Stimulated activated CD8-positive, alpha-beta memory T cell treated with anti-CD3 and anti-CD28 coated beads, Interleukin-12 subunit alpha, Interleukin-12 subunit beta, amount 100 ng/mL, for 4 hours (primary cell): ENCODE measurements around the gene RAD51B.

Experiments used
- DNase-seq: peaks from one replicate; pipeline ENCODE4 v3.0.0-alpha.2; 2020; ENCODE audit warnings: low read depth

Gene RAD51B

GRCh38 chr14:67835596-67835995, 16.0 kb downstream of the RAD51B start:
- no peak for DNase-seq

GRCh38 chr14:67837011-67837624, 17.5 kb downstream of the RAD51B start:
- DNase-seq, result no peak

DNA sequence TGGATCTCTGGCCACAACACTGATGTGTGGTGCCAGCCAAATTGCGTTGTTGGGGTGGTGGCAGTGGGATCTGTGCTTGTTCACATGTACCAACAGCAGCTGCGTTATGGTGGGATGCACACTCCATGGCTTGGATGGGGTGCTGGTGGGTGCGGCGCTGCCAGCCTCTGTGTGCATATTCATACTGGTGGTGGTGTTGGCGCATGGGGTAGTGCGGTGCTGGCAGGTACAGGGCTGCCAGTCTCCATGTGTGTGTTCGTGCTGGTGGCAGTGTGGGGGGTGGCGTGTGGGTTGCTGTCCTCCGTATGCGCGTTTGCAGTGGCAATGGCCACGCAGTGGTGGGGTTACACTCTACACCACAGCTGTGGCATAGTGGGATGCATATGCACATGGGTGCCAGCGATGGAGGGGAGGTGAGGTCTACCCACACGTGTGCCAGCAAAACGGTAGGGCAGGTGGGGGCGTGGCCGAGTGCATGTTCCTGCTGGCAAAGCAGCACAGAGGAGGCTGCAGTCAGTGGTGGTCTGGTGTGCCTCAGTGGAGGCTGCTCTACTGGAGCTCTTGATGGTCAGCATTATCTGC, 26.5 kb downstream of the RAD51B start:
- DNase-seq, result no peak

GRCh38 chr14:67850066-67850830, 30.7 kb downstream of the RAD51B start:
- DNase-seq, result no peak

- DNase-seq, result no peak
These were observed 32.3 kb downstream of the RAD51B start for GRCh38 chr14:67851785-67852410.

DNA sequence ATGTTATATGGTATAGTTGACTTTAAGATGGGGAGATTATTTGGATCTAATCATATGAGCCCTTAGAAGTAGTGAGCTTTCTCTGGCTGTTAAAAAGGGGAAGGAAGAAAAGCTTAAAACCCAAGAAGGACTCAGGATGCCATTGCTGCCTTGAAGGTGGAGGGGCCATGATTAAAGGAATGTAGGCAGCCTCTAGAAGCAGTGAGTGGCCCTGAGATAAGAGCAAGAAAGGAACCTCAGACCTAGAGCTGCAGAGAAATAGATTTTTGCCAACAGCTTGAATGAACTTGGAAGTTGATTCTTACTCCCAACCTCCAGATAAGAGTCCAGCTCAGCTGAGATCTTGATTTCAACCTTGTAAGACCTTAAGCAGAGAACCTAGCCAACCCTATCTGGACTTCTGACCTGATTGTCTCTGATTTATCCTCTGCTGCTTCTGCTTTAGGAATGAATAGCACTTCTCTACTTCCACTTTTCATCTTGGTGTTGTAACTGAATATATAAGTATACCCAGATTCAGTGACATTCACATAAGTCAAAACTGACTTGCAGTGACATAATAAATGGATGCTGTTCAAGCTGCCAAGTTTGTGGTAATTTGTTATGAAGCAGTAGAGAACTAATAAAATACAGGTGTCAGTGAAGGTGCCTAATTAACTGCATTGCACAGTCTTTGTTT, 33.5 kb downstream of the RAD51B start:
- DNase-seq, result no peak

DNA sequence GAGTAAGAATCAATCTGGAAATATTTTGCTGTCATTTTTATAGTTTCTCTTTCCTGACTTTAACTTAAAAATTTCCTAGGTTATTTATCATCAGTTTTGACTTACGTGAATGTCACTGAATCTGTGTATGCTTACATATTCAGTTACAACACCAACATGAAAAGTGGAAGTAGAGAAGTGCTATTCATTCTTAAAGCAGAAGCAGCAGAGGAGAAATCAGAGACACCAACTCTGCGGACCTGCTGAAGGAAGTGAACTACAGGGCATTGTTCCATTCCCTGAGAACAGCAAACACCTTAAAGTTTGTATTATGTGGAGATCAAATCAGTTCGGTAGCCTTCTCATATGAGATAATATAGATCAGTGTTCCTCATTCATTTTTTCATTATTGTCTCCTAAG, 34.1 kb downstream of the RAD51B start:
- DNase-seq, result no peak

DNA sequence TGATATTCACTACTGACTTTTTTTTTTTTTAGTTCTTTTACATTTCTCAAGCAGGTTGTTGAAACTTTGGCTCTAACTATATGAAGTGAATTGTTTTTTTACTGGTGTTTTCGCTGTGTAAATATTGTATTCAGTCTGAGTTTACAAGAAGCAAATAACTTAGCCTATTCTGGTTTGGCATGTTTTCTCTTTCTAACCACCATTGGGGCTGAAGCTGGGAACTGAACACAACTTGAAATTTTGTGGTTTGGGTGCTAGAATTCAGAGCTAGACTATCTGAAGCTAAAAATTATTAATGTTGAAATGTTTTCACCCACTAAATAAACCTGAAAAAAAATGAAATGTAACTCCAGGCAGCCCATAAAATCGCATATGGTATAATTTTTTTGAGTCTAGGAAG, 37.2 kb downstream of the RAD51B start:
- no peak for DNase-seq

DNA sequence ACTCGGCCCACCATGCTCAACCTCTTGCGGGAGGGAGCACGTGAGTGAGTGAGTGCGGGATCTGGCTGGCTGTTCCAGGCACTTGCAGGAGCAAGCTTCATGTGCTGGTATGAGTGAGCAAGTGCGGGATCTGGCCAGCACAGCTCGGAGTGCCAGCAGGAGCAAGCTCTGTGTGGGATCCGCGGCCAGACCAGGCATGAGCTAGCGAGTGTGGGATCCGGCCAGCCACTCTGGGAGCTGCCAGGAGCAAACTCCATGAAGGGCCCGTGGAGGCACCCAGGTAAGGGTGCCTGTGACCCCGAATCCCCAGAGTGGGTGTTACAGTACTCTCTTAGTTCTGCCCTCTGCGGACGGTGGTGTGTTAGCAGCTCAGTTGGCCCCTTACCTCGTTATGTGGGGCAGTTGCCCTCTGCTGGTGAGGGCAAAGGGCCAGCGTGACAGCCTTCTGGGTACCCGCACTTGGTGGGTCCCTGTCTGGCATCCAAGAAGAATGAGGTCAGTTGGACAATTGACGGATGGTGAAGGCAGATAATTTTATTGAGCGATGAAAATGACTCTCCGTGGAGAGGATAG, 38.3 kb downstream of the RAD51B start:
- no peak for DNase-seq

GRCh38 chr14:67859169-67859749, 39.7 kb downstream of the RAD51B start:
- DNase-seq, result no peak

- DNase-seq, result no peak
These were observed 43.6 kb downstream of the RAD51B start for GRCh38 chr14:67863223-67863622.

GRCh38 chr14:67875175-67876006, 55.8 kb downstream of the RAD51B start:
- DNase-seq, result no peak

DNA sequence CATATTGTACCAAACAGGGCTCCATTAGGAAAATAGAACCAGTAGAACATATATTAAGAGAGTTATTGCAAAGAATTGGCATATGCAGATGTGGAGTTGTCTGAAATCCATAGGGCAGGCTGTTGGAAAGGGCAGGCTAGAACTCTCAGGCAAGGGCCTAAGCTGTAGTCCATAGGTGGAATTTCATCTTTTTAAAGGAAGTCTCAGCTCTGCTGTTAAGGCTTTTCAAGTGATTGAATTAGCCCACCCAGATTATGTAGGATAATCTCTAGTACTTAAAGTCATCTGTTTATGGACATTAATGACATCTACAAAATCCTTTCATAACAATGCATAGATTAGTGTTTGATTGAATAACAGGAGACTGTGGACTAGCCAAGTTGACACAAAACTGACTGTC, 59.4 kb downstream of the RAD51B start:
- no peak for DNase-seq

GRCh38 chr14:67881225-67881624, 61.6 kb downstream of the RAD51B start:
- no peak for DNase-seq

- DNase-seq, result no peak
These were observed 63.5 kb downstream of the RAD51B start for GRCh38 chr14:67882986-67883555.

DNA sequence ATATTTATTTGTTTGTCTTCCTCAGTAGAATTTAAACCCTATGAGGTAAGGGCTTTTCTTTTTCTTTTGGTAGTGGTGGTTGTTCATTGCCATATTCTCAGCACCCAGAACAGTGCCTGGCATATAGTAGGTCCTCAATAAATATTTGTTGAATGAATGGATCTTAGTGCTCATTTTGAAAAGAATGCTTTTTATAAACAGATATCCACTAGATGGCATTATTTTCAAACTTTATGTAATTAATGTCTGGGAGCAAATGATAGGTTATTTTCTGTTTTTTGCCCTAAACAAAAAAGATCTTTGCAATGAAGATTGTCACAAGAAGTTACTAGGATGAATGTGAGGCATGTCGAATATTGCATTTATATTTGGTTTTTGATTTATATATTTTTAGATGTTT, 64.1 kb downstream of the RAD51B start:
- no peak for DNase-seq

- no peak for DNase-seq
These were observed 66.6 kb downstream of the RAD51B start for GRCh38 chr14:67886191-67886590.

GRCh38 chr14:67887478-67887877, 67.9 kb downstream of the RAD51B start:
- DNase-seq, result no peak

DNA sequence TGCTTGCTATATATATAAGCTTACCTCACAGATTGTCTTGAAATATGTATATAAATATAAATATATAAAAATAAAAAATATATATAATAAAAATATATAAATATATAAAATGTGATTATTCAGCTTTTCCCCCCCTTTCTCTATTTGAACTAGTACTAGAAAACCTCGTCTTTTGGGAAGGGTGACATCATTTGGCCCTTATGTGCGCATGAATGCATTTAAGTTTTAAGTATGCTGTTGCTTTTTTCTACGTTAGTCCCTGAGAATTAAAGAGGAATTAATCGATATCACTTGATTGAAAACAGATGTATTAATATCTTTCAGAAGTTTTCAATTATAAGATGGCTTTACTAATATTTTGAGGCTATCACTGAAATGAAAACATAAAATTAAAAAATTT, 69.9 kb downstream of the RAD51B start:
- no peak for DNase-seq

GRCh38 chr14:67892466-67893100, 73.0 kb downstream of the RAD51B start:
- no peak for DNase-seq
